ENCODE measurements around the gene MORF4L1.
A peak's percentile ranks its signal among the peaks of the same experiment; 100 is the strongest.
"Not testable (repeated sequence)": the region's sequence is repeated elsewhere in the genome, so short reads cannot be mapped to it uniquely, and the experiment has no call there.

Gene MORF4L1

DNA sequence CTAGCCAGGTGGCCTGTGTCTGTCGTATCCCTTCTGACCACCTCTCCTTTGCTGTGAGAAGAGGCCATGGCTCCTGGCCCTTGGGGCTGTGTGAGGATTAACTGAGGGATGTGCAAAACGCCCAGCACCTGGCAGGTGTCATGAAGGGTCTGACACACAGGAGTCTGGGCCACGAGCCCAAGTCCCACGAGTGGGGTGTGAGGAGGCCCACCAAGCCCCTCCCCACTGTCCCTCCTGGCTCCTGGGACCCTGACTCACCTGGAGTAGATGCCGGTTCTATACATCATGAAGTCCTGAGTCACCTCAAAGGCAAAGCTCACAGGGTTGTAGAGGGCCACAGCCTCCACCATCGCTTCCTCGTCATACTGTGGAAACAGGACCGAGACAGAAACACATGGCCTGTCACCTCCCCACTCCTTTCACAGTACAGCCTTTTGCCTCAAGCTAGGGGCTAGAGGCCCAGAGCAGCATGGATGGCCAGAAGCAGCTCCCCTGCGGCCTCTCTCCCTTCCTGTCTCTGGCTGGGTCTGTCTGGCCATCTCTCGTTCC lies 52.5 kb downstream of the MORF4L1 start:
- Histone ChIP-seq H3K27ac (ENCODE audit: low read depth, low read length) (no peak overlapping the region), H3K9ac (ENCODE audit: low read length) (no peak overlapping the region), H3K4me1 (ENCODE audit: control insufficient read depth, insufficient read depth, low read length) (no peaks in the 10 kb centered on the region), H3K4me3 (ENCODE audit: low read length) (no peak overlapping the region), H3K36me3 (ENCODE audit: control insufficient read depth, insufficient read depth, low read length) (peaks cover 29% of the 10 kb centered on the region), H3K27me3 (ENCODE audit: control insufficient read depth, insufficient read depth, low read length) (no peaks in the 10 kb centered on the region)

DNA sequence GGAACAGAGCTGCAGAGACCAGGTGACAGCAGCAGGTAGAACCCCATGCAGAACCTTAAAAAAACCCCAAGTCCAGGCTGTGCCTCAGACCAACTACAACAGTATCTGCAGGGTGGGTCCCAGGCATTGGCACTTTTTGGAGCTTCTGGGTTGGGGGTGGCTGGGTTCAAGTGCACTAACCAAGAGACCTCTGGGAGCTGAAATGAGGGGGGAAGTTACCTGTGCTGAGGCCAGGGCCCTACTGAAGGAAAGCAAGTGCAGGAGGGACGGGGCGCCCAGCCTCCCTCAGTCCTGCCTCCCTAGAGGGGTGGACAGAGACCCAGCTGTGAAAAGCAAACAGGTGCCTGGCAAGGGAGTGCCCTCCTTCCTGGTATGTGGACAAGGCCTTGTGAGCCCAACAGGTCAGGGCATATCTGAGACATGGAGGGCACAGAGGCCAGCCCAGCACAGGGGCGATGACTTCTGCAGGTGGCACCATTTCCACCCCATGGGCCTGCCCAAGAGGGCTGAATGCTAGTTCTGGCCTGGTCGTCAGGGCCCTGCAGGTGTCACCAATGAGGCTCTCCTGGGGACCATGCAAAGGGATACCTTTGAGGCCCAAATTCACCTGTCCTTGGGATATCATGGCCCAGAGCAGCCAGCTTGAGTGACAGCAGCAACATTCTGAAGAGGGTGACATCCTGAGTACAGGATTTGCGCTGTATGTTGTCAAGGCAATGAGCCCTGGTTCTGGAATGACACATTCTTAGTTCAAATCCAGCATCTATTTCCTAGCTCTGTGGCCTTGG lies 53.5 kb downstream of the MORF4L1 start:
- Histone ChIP-seq H3K4me1 (ENCODE audit: control insufficient read depth, insufficient read depth, low read length) (peaks cover 4% of the 10 kb centered on the region), H3K4me3 (ENCODE audit: low read length) (no peak overlapping the region), H3K9ac (ENCODE audit: low read length) (no peak overlapping the region), H3K27me3 (ENCODE audit: control insufficient read depth, insufficient read depth, low read length) (no peaks in the 10 kb centered on the region), H3K36me3 (ENCODE audit: control insufficient read depth, insufficient read depth, low read length) (peaks cover 28% of the 10 kb centered on the region), H3K27ac (ENCODE audit: low read depth, low read length) (no peak overlapping the region)

DNA sequence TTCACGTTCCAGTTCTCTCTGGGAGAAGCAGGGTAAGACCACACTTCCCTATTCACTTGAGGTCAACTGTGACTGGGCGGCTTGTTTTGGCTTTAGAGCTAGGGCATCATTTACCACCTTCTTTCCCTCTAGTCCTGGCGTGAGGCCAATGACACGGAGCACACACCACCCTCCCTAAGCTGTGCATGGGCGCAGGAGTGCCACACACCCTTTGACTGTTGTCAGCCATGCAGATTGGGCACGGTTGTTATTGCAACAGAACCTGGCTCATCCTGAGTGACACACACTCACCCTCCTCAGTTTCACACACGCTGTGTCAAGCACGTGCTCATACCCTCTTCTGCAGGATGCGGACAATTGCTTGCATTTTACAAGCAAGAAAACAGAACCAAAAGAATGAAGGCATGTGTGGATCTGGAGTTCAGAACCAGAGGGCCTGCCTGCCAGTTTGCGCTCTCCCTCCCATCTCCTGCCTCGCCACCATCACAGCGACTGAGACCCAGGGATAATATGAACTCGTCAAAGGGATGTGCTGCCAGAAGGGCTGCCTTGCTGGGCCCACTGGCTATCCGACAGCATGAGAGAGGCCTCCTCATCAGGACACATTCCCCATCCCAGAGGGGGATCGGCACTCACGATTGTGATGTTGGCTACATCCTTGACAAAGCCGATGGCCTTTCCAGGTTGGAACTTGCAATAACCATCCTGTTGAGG lies 54.5 kb downstream of the MORF4L1 start:
- no peaks in the 10 kb centered on the region for H3K27me3 ChIP-seq (ENCODE audit: control insufficient read depth, insufficient read depth, low read length)
- peaks cover 4% of the 10 kb centered on the region for H3K4me1 ChIP-seq (ENCODE audit: control insufficient read depth, insufficient read depth, low read length)
- H3K9ac ChIP-seq (ENCODE audit: low read length), result no peak overlapping the region
- no peak overlapping the region for H3K27ac ChIP-seq (ENCODE audit: low read depth, low read length)
- peaks cover 26% of the 10 kb centered on the region for H3K36me3 ChIP-seq (ENCODE audit: control insufficient read depth, insufficient read depth, low read length)
- H3K4me3 ChIP-seq (ENCODE audit: low read length), result no peak overlapping the region

DNA sequence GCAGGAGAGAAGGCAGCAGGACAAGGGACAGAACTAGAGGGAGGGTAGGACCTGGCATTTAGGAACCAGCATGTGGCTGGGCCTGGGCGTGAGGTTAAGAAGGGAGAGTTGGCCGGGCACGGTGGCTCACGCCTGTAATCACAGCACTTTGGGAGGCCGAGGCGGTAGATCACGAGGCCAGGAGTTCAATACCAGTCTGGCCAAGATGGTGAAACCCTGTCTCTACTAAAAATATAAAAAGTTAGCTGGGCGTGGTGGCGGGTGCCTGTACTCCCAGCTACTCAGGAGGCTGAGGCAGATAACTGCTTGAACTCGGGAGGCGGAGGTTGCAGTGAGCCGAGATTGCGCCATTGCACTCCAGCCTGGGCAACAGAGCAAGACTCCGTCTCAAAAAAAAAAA lies 55.5 kb downstream of the MORF4L1 start:
- not testable (repeated sequence) for H3K27me3 ChIP-seq (ENCODE audit: control insufficient read depth, insufficient read depth, low read length); H3K27ac ChIP-seq (ENCODE audit: low read depth, low read length); H3K4me3 ChIP-seq (ENCODE audit: low read length); H3K4me1 ChIP-seq (ENCODE audit: control insufficient read depth, insufficient read depth, low read length); H3K9ac ChIP-seq (ENCODE audit: low read length)
- peaks cover 19% of the 10 kb centered on the region for H3K36me3 ChIP-seq (ENCODE audit: control insufficient read depth, insufficient read depth, low read length)

DNA sequence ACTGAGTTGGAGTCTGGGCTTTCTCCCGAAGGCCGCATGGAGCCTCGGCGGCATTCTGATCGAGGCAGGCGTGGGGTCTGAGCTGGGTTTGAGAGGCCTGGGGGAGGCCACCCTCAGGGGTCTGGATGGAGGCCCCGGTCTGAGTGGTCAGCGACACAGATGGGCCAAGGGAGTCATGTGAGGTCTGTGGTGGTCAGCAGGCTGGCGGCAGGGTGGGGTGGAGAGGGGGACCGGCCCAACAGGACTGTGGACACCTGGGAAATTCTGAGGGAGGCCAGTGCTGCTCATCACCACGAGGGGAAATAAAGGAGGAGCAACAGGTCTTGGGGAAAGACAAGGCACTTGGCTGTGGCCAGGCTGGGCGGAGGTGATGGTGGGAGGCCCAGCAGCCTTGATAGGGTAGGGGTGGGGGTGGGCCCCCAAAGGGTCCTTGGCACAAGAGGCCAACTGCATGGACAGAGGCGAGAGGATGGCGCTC lies 56.0 kb downstream of the MORF4L1 start:
- Histone ChIP-seq H3K36me3 (ENCODE audit: control insufficient read depth, insufficient read depth, low read length) (peaks cover 18% of the 10 kb centered on the region), H3K27ac (ENCODE audit: low read depth, low read length) (no peak overlapping the region), H3K27me3 (ENCODE audit: control insufficient read depth, insufficient read depth, low read length) (no peaks in the 10 kb centered on the region), H3K4me1 (ENCODE audit: control insufficient read depth, insufficient read depth, low read length) (peaks cover 5% of the 10 kb centered on the region), H3K9ac (ENCODE audit: low read length) (no peak overlapping the region), H3K4me3 (ENCODE audit: low read length) (no peak overlapping the region)

DNA sequence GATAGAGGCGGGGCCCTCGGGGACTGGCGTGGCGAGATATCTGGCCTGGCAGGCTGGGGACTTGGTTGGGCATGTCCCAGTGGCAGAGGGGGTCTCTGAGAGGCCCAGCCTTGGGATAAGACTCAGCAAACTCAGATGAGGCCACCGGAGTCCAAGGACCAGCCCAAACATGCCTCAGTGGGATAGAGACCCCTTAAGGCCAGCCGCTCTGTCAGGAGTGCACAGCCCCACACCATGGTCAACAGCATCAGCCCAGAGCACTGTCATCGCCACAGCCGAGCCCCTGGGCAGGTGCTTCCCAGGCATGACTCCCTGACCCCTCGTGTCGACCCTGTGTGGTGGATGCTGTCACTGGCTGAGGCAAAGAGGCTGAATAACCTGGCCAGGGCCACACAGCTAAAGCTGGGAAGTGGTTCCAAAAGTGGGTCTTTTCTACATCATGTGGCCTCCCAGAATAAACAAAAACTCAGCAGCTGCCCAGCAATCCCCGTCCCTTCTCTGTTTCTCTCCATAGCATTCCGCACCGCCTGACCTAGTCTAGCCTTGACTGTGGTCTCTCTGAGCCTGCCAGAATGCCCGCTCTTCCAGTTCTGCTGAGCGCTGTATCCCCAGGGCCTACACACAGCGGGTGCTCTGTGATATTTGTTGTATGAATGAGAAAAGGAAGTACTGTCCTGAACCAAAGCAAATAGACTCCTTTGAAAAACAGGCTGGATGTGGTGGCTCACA lies 57.0 kb downstream of the MORF4L1 start:
- Histone ChIP-seq H3K4me3 (ENCODE audit: low read length) (no peak overlapping the region), H3K4me1 (ENCODE audit: control insufficient read depth, insufficient read depth, low read length) (peaks cover 9% of the 10 kb centered on the region), H3K27ac (ENCODE audit: low read depth, low read length) (no peak overlapping the region), H3K27me3 (ENCODE audit: control insufficient read depth, insufficient read depth, low read length) (no peaks in the 10 kb centered on the region), H3K9ac (ENCODE audit: low read length) (no peak overlapping the region), H3K36me3 (ENCODE audit: control insufficient read depth, insufficient read depth, low read length) (peaks cover 15% of the 10 kb centered on the region)

DNA sequence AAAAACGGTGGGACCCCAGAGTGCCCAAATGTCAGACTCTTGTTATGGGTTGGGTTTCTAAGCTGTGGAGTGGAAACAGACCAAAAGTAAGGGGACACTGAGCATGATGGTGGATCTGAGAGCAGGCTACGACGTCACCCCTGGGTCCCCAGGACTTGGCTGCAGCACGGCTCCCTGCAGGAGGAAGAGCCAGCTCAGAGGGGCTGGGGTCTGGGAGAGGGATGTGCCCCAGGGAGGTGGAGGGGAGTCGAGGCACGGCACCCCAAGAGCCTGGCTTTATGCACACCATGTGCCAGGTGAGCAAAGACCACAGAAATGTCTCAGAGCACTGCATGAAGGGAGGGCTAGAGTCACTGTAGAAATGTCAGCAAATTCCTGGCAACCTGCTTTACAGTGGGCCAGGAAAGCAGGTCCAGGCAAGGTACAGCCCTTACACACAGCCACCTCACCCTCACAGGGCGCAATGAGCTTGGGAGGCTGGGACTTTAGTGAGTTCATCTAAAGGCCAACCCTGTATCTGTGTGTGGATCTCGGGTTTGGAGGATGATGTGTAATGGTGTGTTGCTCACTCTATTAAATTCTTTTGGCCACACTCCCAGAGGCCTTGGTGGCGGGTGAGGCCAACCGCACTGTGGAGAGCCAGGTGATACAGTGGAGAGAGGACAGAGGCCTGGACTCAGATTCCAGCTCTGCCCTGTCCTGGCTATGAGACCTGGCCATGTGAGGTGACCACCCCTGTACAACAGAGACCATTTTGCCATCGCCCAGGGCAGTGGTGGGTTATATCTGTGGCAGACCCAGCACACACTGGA lies 58.1 kb downstream of the MORF4L1 start:
- no peak overlapping the region for H3K4me3 ChIP-seq (ENCODE audit: low read length)
- H3K9ac ChIP-seq (ENCODE audit: low read length), result no peak overlapping the region
- H3K4me1 ChIP-seq (ENCODE audit: control insufficient read depth, insufficient read depth, low read length), result peaks cover 9% of the 10 kb centered on the region
- H3K27me3 ChIP-seq (ENCODE audit: control insufficient read depth, insufficient read depth, low read length), result no peaks in the 10 kb centered on the region
- H3K27ac ChIP-seq (ENCODE audit: low read depth, low read length), result peak overlapping the region; percentile 73
- peaks cover 13% of the 10 kb centered on the region for H3K36me3 ChIP-seq (ENCODE audit: control insufficient read depth, insufficient read depth, low read length)

DNA sequence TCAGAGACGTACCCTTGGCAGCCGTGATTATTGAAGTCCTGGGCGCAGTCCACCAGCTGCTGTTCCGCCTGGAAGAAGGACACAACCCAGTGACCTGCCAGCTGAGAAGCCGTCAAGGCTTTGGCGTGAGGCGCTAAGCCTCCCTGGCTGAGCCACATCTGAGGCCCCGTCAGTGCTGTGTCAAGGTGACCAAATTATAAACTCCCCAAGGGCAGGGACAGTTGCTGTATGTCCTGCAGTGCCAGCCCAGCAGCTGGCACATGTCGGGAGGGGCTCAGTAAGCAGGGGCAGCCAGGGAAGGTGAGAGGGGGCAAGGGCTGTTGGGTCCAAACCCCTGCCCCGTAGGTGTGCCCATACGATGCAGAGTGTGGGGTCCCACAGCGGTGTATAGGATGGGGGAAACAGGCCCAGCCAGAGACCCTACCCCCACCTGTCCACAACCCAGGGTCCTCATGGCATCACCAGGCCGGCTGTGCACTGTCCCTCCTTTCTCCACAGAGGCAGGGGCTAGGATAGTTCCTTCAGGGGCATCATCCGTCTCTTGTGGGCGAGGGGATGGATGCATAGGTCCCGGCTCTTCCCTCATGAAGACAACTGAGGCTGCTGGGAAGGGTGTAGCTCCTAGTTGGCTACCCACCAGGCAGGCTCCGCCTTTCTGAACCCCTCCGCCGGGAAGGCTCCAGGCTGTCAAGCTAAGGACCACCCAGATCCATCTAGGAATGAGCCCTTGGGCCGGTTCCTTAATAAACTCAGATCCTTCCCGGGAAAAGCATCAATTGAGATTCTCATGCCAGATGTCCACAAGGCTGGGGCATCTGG lies 59.0 kb downstream of the MORF4L1 start:
- Histone ChIP-seq H3K27ac (ENCODE audit: low read depth, low read length) (peak overlapping the region; percentile 5), H3K4me3 (ENCODE audit: low read length) (no peak overlapping the region)

DNA sequence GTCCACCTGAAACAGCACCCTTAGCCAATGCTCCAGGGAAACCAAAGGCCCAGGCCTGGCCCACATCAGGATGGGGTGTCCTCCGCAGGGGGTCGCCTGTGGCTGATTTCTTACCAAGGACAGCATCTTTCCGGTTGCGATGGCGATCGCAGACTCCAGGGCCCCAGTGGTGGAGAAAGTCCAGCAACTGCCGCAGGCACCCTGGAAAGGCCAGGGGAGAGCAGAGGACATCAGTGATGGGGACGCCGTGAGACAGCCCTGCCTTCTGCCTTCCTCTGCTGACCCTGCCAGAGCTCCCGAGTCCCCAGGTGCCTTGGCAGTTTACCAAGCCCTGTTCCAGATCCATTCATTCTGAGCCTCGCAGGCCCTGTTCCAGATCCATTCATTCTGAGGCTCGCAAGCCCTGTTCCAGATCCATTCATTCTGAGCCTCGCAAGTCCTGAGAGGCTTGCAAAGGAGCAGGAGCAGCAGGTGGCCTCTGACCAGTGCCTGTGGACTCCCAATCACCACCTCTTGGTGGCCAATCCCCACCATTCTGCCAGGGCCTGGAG lies 59.6 kb downstream of the MORF4L1 start:
- H3K36me3 ChIP-seq (ENCODE audit: control insufficient read depth, insufficient read depth, low read length), result peaks cover 4% of the 10 kb centered on the region
- H3K27ac ChIP-seq (ENCODE audit: low read depth, low read length), result no peak overlapping the region
- no peak overlapping the region for H3K9ac ChIP-seq (ENCODE audit: low read length)
- H3K4me3 ChIP-seq (ENCODE audit: low read length), result no peak overlapping the region
- peaks cover 9% of the 10 kb centered on the region for H3K4me1 ChIP-seq (ENCODE audit: control insufficient read depth, insufficient read depth, low read length)
- H3K27me3 ChIP-seq (ENCODE audit: control insufficient read depth, insufficient read depth, low read length), result no peaks in the 10 kb centered on the region

More for the DNA sequence above, 59.0 kb downstream of the MORF4L1 start:
- H3K9ac ChIP-seq (ENCODE audit: low read length), result no peak overlapping the region
- H3K27me3 ChIP-seq (ENCODE audit: control insufficient read depth, insufficient read depth, low read length), result no peaks in the 10 kb centered on the region
- H3K4me1 ChIP-seq (ENCODE audit: control insufficient read depth, insufficient read depth, low read length), result peaks cover 9% of the 10 kb centered on the region
- H3K36me3 ChIP-seq (ENCODE audit: control insufficient read depth, insufficient read depth, low read length), result peaks cover 6% of the 10 kb centered on the region

DNA sequence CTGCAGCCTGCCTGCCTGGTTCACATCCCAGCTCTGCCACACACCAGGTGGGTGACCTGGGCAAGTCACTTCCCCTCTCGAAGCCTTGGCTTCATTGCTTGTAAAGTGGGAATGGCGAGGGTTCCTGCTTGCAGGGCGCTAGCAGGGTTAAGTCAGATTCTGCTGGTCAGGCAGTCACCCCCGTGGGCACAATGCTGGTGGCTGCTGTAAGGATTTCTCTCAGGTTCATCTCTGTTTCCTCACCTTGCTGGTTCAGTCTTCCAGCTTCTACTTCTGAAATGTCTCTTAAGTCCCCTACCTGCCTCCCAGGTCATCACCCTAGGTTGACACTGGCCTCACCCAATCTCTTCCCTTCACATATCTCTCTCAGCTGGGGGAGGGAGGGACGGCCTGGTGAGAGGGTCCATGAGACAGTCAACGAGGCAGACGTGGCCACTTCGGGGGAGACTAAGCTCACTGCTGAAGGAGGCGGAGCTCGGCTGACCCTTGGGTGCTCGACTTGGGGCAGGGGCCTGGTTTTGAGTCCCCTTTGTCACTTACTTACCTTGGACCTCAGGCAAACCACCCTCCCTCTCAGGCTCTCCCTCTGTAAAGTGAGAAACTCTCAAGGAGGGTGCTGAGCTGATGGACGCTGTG lies 60.6 kb downstream of the MORF4L1 start:
- no peak overlapping the region for H3K27ac ChIP-seq (ENCODE audit: low read depth, low read length)
- H3K4me1 ChIP-seq (ENCODE audit: control insufficient read depth, insufficient read depth, low read length), result peaks cover 9% of the 10 kb centered on the region
- H3K36me3 ChIP-seq (ENCODE audit: control insufficient read depth, insufficient read depth, low read length), result no peaks in the 10 kb centered on the region
- no peaks in the 10 kb centered on the region for H3K27me3 ChIP-seq (ENCODE audit: control insufficient read depth, insufficient read depth, low read length)
- H3K9ac ChIP-seq (ENCODE audit: low read length), result no peak overlapping the region
- no peak overlapping the region for H3K4me3 ChIP-seq (ENCODE audit: low read length)
